Ovary (tissue), 3 donors: ENCODE measurements around the gene HSF4.

Experiments used
- CTCF ChIP-seq, 3 donors: fragments of 450-650 bp in 2 of 3; fragments of 200-600 bp in 1 of 3; IDR thresholded peaks; one replicate each; pipeline versions ENCODE4 v1.5.1 to v1.8.0; 2016 to 2022; ENCODE audit warnings: antibody characterized with exemption in 3 of 3, mild to moderate bottlenecking in 1 of 3
- POLR2A ChIP-seq: fragments of 450-650 bp; IDR thresholded peaks from one replicate; pipeline ENCODE4 v1.6.1; 2017; ENCODE audit warnings: antibody characterized with exemption, mild to moderate bottlenecking, moderate library complexity
- donor health status: DM: no; HTN: no; CAD: no.

- TF ChIP-seq CTCF (IDR thresholded peaks at IDR 0.05) (no peak), POLR2A (no peak)
Observed at GRCh38 chr16:67180166-67180565, 15.6 kb downstream of the HSF4 start.
